WTC11 (cell line): ENCODE data around the gene FAM32A.

Source experiments
- CTCF ChIP-seq: fragments of 200-600 bp; IDR thresholded peaks from 2 replicates; pipeline ENCODE4 v1.8.0; 2022; ENCODE audit warnings: antibody characterized with exemption
- FOXK1 ChIP-seq: sonication (generic); formaldehyde crosslinking; IDR thresholded peaks from 2 replicates; pipeline ENCODE4 v1.8.0; 2022; ENCODE audit warnings: mild to moderate bottlenecking, moderate library complexity, missing genetic modification reagents
- SP1 ChIP-seq: sonication (generic); formaldehyde crosslinking; conservative IDR thresholded peaks from 2 replicates; pipeline ENCODE4 v1.8.1; 2022; ENCODE audit warnings: missing genetic modification reagents
- ZNF138 ChIP-seq: sonication (generic); formaldehyde crosslinking; conservative IDR thresholded peaks from 2 replicates; pipeline ENCODE4 v1.8.1; 2022; ENCODE audit warnings: mild to moderate bottlenecking, moderate library complexity, missing genetic modification reagents
- TF ChIP-seq, protein P1 (sequence below): sonication (generic); formaldehyde crosslinking; conservative IDR thresholded peaks from 2 replicates; pipeline ENCODE4 v1.8.1; 2022; ENCODE audit warnings: mild to moderate bottlenecking, missing genetic modification reagents

DNA sequence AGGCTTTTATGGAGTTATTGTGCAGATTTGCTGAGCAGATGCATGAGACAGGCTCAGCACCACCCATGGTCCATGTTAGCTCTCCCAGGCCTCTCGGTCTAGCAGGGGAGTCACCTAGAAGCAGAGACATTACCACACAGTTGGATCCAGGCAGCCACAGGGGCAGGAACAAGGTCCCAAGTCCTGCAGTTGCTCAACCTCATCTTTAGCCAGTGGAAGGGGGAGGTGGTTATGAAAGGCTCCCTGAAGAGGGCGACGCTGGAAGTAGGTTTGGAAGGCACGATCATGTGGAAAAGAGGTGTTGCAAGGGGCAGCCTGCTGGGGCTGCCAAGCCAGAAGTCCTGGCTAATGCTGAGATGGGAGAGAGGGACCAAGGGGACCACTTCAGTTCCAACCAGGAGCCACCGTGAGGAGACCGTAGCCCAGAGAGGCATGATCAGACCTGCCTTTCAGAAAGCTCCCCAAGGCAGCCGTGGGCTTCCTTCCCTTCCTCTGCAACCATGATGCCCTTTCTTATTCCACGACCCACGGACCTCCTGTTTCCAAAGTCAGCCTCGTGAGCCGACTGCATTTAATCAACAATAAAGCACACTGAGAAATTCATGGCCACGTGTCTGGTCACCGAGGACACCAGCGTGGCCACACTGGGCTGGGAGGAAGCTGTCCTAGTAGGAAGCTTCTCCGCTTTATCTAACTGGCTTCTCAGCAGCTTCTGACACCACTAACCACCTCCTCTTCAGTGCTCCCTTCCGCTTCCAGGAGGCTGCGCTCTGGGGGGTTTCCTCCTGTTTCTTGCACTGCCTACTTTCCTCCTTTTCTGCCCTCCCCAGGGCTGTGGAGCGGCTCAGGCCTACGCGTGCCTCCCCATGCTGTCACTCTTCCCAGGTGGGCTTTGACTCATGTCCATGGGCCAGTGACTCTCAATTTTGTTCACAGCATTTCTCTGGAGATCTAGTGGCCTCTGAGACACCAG lies 15.1 kb downstream of the FAM32A start:
- no peak for TF ChIP-seq CTCF
- TF ChIP-seq SP1 (CRISPR knock-in tag) = no peak
- TF ChIP-seq ZNF138 (CRISPR knock-in tag) = no peak
- no peak for TF ChIP-seq FOXK1 (CRISPR knock-in tag)
- TF ChIP-seq, protein P1, sequence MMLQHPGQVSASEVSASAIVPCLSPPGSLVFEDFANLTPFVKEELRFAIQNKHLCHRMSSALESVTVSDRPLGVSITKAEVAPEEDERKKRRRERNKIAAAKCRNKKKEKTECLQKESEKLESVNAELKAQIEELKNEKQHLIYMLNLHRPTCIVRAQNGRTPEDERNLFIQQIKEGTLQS (CRISPR knock-in tag) = no peak
